Retinal pigment epithelial cell (primary cell): Measurements from ENCODE around the gene PEX5L.

Experiments
- DNase-seq: peaks from one replicate; pipeline ENCODE4 v3.0.0-alpha.2; 2010; ENCODE audit warnings: low read depth
- H3K4me3 ChIP-seq: 2 replicates; pipeline ENCODE4 v1.5.1; 2011; ENCODE audit warnings: mild to moderate bottlenecking, low read length, control low read depth, moderate library complexity
- CTCF ChIP-seq: conservative IDR thresholded peaks from 2 replicates; pipeline ENCODE4 v1.5.1; 2011; ENCODE audit warnings: low read depth, low read length, control low read depth, inconsistent platforms

Gene PEX5L

GRCh38 chr3:179967622-179968021 is 69.1 kb downstream of the PEX5L start:
- no peak for DNase-seq
- no peak for TF ChIP-seq CTCF

GRCh38 chr3:179964890-179965289 is 71.8 kb downstream of the PEX5L start:
- H3K4me3 ChIP-seq = no peak overlapping the region
- TF ChIP-seq CTCF = no peak
- no peak for DNase-seq

More at GRCh38 chr3:179967622-179968021, 69.1 kb downstream of the PEX5L start:
- H3K4me3 ChIP-seq = no peak overlapping the region

- DNase-seq = no peak
- no peak for TF ChIP-seq CTCF
- no peak overlapping the region for H3K4me3 ChIP-seq
Observed at GRCh38 chr3:179962629-179963387, 73.9 kb downstream of the PEX5L start.

GRCh38 chr3:179961703-179962078 is 75.0 kb downstream of the PEX5L start:
- H3K4me3 ChIP-seq = no peak overlapping the region
- TF ChIP-seq CTCF = no peak
- no peak for DNase-seq

- no peak for DNase-seq
- no peak for TF ChIP-seq CTCF
- H3K4me3 ChIP-seq = no peak overlapping the region
Observed at GRCh38 chr3:179961071-179961702, 75.5 kb downstream of the PEX5L start.

GRCh38 chr3:179958759-179959158 is 78.0 kb downstream of the PEX5L start:
- DNase-seq = no peak
- no peak overlapping the region for H3K4me3 ChIP-seq
- no peak for TF ChIP-seq CTCF

- TF ChIP-seq CTCF = no peak
- DNase-seq = no peak
Observed at GRCh38 chr3:179958143-179958542, 78.6 kb downstream of the PEX5L start.

More at GRCh38 chr3:179958143-179958542, 78.6 kb downstream of the PEX5L start:
- no peak overlapping the region for H3K4me3 ChIP-seq
